ENCODE results near the gene WNT10A.

DNA sequence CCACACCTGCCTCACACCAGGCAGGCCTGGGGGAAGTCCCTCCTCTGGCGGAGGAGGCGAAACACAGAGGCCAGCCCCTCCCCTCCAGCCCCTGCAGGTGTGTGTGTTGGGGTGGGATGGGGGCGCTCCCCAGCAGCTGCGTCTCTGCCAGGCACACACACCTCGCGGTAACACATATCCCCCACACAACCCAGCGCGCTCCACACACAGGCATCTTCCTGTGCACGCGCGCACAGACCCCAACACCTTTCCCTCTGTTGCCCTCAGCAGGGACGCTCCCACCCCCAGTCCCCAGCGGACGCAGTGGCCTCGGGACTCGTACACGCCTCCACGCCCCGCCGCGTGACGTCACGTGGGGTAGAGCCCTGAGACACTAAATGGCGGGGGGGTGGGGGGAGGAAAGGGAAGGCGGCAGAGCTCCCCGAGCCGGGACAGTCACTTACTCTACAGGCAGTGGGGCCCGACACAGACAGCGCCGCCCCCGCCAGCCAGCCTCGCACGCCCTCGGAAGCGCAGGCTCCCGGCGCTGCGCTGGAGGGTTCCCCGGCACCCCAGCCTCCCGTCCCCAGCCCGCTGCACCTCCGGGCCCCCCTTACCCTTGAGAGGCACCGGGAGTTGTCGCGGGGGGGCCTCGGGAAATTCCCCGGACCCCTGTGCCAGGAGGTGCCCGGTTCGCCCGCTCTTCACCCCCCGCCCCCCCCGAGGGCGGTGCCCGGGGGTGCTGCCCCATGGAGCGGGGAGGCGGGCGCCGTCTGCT, at the start of gene WNT10A:
- TF ChIP-seq POLR2A (IDR thresholded peaks at IDR 0.05; ENCODE audit: low read length) (no peak), GATA1 (IDR thresholded peaks at IDR 0.05; ENCODE audit: low read depth, low read length) (no peak)
